A549 treated with GW870086 at 1 μM for 4 hours (cell line): ENCODE measurements around the gene MC4R. TPM values are rescaled to one million over a fixed set of nuclear protein-coding genes. Genes with fewer than 3 reads are reported as not detected.

Experiments
- total RNA-seq: library from RNA; stranded (reverse); fragments of 200-300 nt; extraction: Qiagen RNA extraction; gene quantifications from 5 replicates; pipeline ENCODE4 v1.2.3, GENCODE V29; 2022; ENCODE audit warnings: low read depth

MC4R gene
- not detected in 5 replicates for total RNA-seq

GRCh38 chr18:60372596-60372995 lies at the start of gene MC4R:
TSS of gene MC4R (minus strand) at chr18:60372775. CDS start at chr18:60372349, 426 bp downstream.

